ENCODE data around the gene PFKFB3.

- no peak for TF ChIP-seq CTCF (IDR thresholded peaks at IDR 0.05; ENCODE audit: low read length)
- no peak for TF ChIP-seq EZH2 (optimal IDR thresholded peaks at IDR 0.05; ENCODE audit: low read depth, low read length)
- no peak for TF ChIP-seq EZH2phosphoT487 (IDR thresholded peaks at IDR 0.05; ENCODE audit: low read length)
These were observed 31.1 kb downstream of the PFKFB3 start for GRCh38 chr10:6233725-6234277.
